ENCODE results near the gene ADAMTS2. TPM values are rescaled to one million over a fixed set of nuclear protein-coding genes. Genes with fewer than 3 reads are reported as not detected.

ADAMTS2 gene
- total RNA-seq, 1 experiment from 2014 or later = 3.9 TPM

- ATAC-seq (no peak), DNase-seq (ENCODE audit: low read depth, low spot score) (no peak)
- Histone ChIP-seq H3K9ac (ENCODE audit: low read length) (no peak overlapping the region), H3K4me1 (ENCODE audit: control insufficient read depth in 1 of 2, insufficient read depth in 2 of 2, low read length in 2 of 2) (no peaks in the 10 kb centered on the region), H3K9me2 (ENCODE audit: insufficient read depth) (no peaks in the 10 kb centered on the region), H2AFZ (ENCODE audit: low read depth, low read length, poor library complexity, severe bottlenecking) (no peak overlapping the region), H3K27ac (ENCODE audit: low read depth, low read length) (no peak overlapping the region), H3K9me3 (ENCODE audit: control insufficient read depth in 1 of 2, insufficient read depth in 1 of 2, low read depth in 1 of 2, low read length in 2 of 2) (no peaks in the 10 kb centered on the region), H3K36me3 (ENCODE audit: control insufficient read depth in 1 of 2, insufficient read depth in 2 of 2, low read length in 2 of 2) (no peaks in the 10 kb centered on the region), H3K27me3 (ENCODE audit: insufficient read depth, low read length) (no peaks in the 10 kb centered on the region), H3K4me3 (replicated peaks in 1 of 2; ENCODE audit: low read depth in 1 of 2, low read length in 2 of 2) (no peak overlapping the region), H3K79me2 (ENCODE audit: insufficient read depth, low read length) (no peaks in the 10 kb centered on the region), H3K4me2 (ENCODE audit: low read length) (no peak overlapping the region), H4K20me1 (ENCODE audit: insufficient read depth) (no peaks in the 10 kb centered on the region)
- no TSS peak for BruUV-seq (replicated peaks)
- intact Hi-C loops (cut with micrococcal nuclease) = no loop called here
- TF ChIP-seq CBX3 (IDR thresholded peaks at IDR 0.05; ENCODE audit: low read depth) (no peak), ZBTB33 (IDR thresholded peaks at IDR 0.05; ENCODE audit: extremely low read depth, insufficient replicate concordance, low read length) (no peak), SIN3A (IDR thresholded peaks at IDR 0.05; ENCODE audit: low read depth) (no peak), ELF1 (IDR thresholded peaks at IDR 0.05; ENCODE audit: borderline replicate concordance, low read depth) (no peak), MAX (IDR thresholded peaks at IDR 0.05) (no peak), ZNF274 (IDR thresholded peaks at IDR 0.05; ENCODE audit: low read depth, low read length) (no peak), JUND (IDR thresholded peaks at IDR 0.05) (no peak), POLR2AphosphoS5 (IDR thresholded peaks at IDR 0.05; ENCODE audit: low read depth, low read length) (no peak), SRF (IDR thresholded peaks at IDR 0.05; ENCODE audit: low read depth) (no peak), EGR1 (IDR thresholded peaks at IDR 0.05; ENCODE audit: low read depth) (no peak), RAD21 (IDR thresholded peaks at IDR 0.05; ENCODE audit: low read depth) (no peak), YY1 (IDR thresholded peaks at IDR 0.05; ENCODE audit: extremely low read depth, insufficient replicate concordance, low read depth, low read length) (no peak), EZH2 (IDR thresholded peaks at IDR 0.05) (no peak), ZFX (IDR thresholded peaks at IDR 0.05) (no peak), CEBPB (IDR thresholded peaks at IDR 0.05; ENCODE audit: low read depth) (no peak), EZH2phosphoT487 (IDR thresholded peaks at IDR 0.05; ENCODE audit: borderline replicate concordance) (no peak)
- ChIA-PET RAD21 (ENCODE audit: low non-redundant PET in 1 of 2, low total read pairs in 2 of 2, uncharacterized antibody in 2 of 2, unreplicated experiment in 2 of 2) (no interaction called here), CTCF (no interaction called here), POLR2A (no interaction called here)
Observed at GRCh38 chr5:179130101-179130681, 215.1 kb downstream of the ADAMTS2 start.

All from HCT116 (cell line).